GM12801 (cell line): ENCODE measurements around the gene TMEM229A.

Source experiments
- CTCF ChIP-seq: IDR thresholded peaks from one replicate; pipeline ENCODE4 v1.5.1; 2011; ENCODE audit warnings: control low read depth; ENCODE audit not compliant: insufficient read length; ENCODE audit errors: extremely low read depth

Gene TMEM229A

GRCh38 chr7:124062171-124062570 lies 29.3 kb upstream of the TMEM229A start:
- no peak for TF ChIP-seq CTCF

- no peak for TF ChIP-seq CTCF
These were observed 27.7 kb upstream of the TMEM229A start for GRCh38 chr7:124060528-124060927.

GRCh38 chr7:124059375-124059774 lies 26.5 kb upstream of the TMEM229A start:
- no peak for TF ChIP-seq CTCF

GRCh38 chr7:124058515-124058914 lies 25.6 kb upstream of the TMEM229A start:
- no peak for TF ChIP-seq CTCF

- TF ChIP-seq CTCF: no peak
These were observed 25.0 kb upstream of the TMEM229A start for GRCh38 chr7:124057872-124058271.

GRCh38 chr7:124056234-124056633 lies 23.4 kb upstream of the TMEM229A start:
- TF ChIP-seq CTCF: no peak

- no peak for TF ChIP-seq CTCF
These were observed 19.0 kb upstream of the TMEM229A start for GRCh38 chr7:124051681-124052377.
